Pericardium fibroblast (primary cell): Measurements from ENCODE around the gene ZNF14. TPM values are rescaled to one million over a fixed set of nuclear protein-coding genes. Genes with fewer than 3 reads are reported as not detected.

Experiments
- total RNA-seq: library from RNA; depleted of rRNA; stranded (reverse); fragments of >200 nt; gene quantifications from 2 replicates; pipeline ENCODE4 v1.2.3, GENCODE V29; 2015

ZNF14 gene
- 4.0 and 4.4 TPM in 2 replicates for total RNA-seq

DNA sequence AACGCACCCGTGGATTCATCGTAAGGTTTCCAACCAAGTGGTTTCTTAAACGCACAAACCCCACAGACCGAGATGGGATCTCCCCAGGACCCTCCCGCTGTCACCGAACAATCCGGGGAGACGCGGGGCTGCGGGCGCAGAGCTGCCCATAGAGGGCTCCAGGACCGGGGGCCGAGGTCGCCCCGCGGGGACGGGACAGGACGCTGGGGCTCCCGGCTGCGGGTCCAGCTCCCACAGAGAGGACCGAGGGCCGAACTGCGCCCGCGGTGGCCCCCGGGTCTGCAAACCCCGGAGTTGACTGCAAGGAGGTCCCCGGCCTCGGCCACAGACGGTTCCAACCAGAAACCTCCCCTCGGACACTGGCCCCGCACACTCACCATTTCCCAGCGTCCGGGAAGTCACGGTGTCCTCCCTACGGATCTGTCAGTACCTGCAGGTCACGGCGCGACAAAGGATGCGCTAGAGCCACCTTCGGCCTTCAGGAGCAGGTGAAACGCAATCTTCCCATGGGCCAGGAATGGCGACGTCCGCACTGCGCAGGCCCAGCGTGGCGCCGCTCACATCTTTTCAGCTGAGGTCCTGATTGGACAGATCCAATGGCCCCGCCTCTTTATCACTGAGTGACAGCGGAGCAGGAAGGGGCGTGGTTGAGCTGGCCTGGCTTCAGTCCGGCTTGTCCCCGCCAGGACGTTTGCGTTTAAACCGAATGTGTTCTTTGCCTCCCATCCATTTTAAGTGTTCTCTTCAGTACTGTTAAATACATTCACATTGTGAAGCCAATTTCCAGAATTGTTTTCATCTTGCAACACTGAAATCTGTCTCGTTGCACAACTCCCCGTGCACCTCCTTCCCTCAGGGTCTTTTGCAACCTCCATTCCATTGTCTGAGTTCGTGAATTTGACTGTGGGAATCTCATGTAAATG, at the start of gene ZNF14:
Gene ZNF14 (minus strand): TSS at position 534 of the 923 bp plus-strand sequence. CDS start 154 bp downstream, at position 380.

DNA sequence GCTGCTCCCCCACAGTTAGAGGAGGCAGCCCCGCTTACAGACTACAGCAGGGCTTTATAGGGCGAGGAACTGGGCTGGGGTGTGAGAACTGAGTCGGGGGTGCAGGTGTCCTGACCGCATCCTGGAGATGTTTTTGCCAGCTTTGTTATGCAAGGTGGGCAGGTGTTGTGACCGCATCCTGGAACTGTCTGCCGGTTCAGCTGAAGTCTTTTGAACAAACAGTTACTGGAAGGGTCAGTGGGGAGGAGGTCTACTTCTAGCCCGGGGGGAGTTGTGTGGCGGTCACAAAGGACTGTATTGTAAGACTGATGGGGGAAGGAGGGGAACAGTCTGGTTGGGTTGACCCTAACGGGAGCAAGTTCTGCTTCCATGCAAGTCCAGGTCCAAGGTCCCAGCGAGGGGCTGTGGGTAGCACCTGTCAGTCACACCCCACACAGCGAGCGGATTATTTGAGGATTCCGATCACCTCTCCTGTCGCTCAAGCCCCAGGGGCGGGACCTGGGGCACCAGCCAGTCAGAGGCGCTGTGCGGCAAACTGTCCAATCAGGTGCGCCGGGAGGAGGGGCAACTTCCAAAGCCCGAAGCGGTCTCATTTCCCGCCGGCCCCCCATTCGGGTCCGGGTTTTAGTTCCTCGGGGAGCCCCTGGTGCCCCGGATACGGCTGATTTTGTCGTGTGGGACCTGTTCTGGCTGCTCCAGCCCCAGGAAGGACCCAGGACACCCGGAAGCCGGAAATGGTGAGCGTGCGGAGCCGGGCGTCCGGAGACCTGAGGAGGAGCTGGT, 64.5 kb downstream of the ZNF14 start, which contains the start of gene ZNF101:
Gene ZNF101 (plus strand): TSS at position 610 of the 783 bp plus-strand sequence. CDS start 125 bp downstream, at position 735.

DNA sequence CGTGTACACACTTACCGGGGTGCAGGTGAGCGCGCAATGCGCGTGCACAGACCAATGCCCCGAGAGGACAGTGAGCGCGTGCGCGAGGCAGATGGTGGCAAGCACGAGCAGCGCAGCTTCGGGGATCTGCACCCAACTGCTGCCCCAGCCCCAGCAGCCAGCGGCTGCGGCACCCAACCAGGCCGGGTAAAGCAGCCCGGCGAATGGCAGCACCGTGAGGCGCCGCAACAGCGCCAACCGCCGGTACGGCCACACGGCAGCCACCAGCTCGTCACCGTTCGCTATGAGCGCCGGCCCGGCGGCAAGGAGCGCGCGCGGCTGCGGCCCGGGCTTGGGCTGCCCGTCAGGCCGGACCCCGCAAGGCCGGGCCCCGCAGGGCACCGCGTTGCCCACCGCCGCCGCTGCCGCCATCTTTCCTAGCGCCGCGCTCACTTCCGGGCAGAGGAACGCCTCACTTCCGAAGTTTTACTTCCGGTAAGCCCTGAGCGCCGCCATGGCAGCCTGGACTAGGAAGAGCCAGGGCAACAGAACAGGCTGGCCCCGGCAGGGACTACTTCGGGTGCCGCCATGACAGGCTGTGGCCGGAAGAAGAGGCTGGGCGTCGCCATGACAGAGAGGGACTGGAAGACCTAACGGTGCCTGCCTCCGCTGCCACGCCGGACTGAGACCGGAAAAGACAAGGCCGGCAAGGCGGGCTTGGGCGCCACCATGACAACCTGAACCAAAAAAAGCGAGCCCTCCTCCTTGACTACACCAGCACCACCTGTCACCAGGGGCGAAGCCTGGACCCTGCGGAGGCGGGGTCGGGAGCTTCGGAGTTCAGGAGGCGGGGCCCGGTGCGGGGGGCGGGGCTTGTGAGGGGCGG, 69.4 kb downstream of the ZNF14 start, which contains the start of gene ATP13A1:
Gene ATP13A1 (minus strand): TSS at position 421 of the 865 bp plus-strand sequence. CDS start 10 bp downstream, at position 411.

Other genes with a start within 250 kb of the ZNF14 start
- 1.4 and 2.0 TPM in 2 replicates for gene TSSK6, start 217.6 kb downstream of the ZNF14 start, total RNA-seq
- 176 and 205 TPM in 2 replicates for gene NDUFA13, start 216.9 kb downstream of the ZNF14 start, total RNA-seq
- 0.17 and 0.23 TPM in 2 replicates for gene YJEFN3, start 204.2 kb downstream of the ZNF14 start, total RNA-seq
- 1.2 TPM in 2 replicates for gene CILP2, start 194.8 kb downstream of the ZNF14 start, total RNA-seq
- 1.5 TPM in 1 of 2 replicates, not detected in the other for gene PBX4, start 114.4 kb downstream of the ZNF14 start, total RNA-seq
- gene LPAR2, start 104.9 kb downstream of the ZNF14 start, total RNA-seq: 0.93 and 4.1 TPM in 2 replicates
- gene GMIP, start 89.5 kb downstream of the ZNF14 start, total RNA-seq: 3.9 and 10.5 TPM in 2 replicates
- 159 and 211 TPM in 2 replicates for gene ATP13A1, start 69.4 kb downstream of the ZNF14 start, total RNA-seq
- gene ZNF101, start 64.3 kb downstream of the ZNF14 start, total RNA-seq: 2.0 and 3.7 TPM in 2 replicates
- gene ZNF506, start 88.6 kb upstream of the ZNF14 start, total RNA-seq: 15.8 and 20.0 TPM in 2 replicates
- gene ZNF253, start 132.8 kb upstream of the ZNF14 start, total RNA-seq: 3.0 and 3.4 TPM in 2 replicates
- gene ZNF93, start 167.8 kb upstream of the ZNF14 start, total RNA-seq: 2.4 and 5.0 TPM in 2 replicates